Neural cell (in vitro differentiated cells): ENCODE data around the gene PDPK1. TPM values are rescaled to one million over a fixed set of nuclear protein-coding genes. Genes with fewer than 3 reads are reported as not detected.

Source experiments
- H2AFZ ChIP-seq: fragments of 200-600, 300-800 bp; sonication (generic), shearing (Covaris generic); 2 replicates; pipeline ENCODE4 v1.6.0; 2014; ENCODE audit warnings: low read depth, mild to moderate bottlenecking, antibody characterized with exemption, low read length, moderate library complexity
- H3F3A ChIP-seq: fragments of 200-600 bp; shearing (Covaris generic); 2 replicates; pipeline ENCODE4 v1.6.1; 2016; ENCODE audit warnings: mild to moderate bottlenecking, moderate library complexity, mixed read lengths, antibody characterized with exemption, low read length; ENCODE audit not compliant: insufficient read depth, poor library complexity, severe bottlenecking
- H3K27ac ChIP-seq: fragments of 200-600, 300-800 bp; sonication (generic), shearing (Covaris generic); 2 replicates; pipeline ENCODE4 v1.5.1; 2014; ENCODE audit warnings: mild to moderate bottlenecking, low read length, moderate library complexity
- H3K27me3 ChIP-seq: fragments of 300-800, 200-600 bp; sonication (generic), shearing (Covaris generic); 2 replicates; pipeline ENCODE4 v1.6.0; 2014; ENCODE audit warnings: mild to moderate bottlenecking, low read depth, low read length, moderate library complexity; ENCODE audit not compliant: insufficient read depth
- H3K36me3 ChIP-seq: fragments of 300-800, 200-600 bp; sonication (generic), shearing (Covaris generic); 2 replicates; pipeline ENCODE4 v1.5.1; 2014; ENCODE audit warnings: mild to moderate bottlenecking, antibody characterized with exemption, low read length, moderate library complexity; ENCODE audit not compliant: insufficient read depth
- H3K4me2 ChIP-seq: fragments of 300-800, 200-600 bp; sonication (generic), shearing (Covaris generic); 2 replicates; pipeline ENCODE4 v1.6.0; 2014; ENCODE audit warnings: mild to moderate bottlenecking, low read length
- H3K4me3 ChIP-seq: fragments of 300-800, 200-600 bp; sonication (generic), shearing (Covaris generic); 2 replicates; pipeline ENCODE4 v1.5.1; 2014; ENCODE audit warnings: mild to moderate bottlenecking, low read length, moderate library complexity
- H3K79me2 ChIP-seq: fragments of 200-600 bp; shearing (Covaris generic); replicated peaks from 2 replicates; pipeline ENCODE4 v1.6.0; 2014; ENCODE audit warnings: mild to moderate bottlenecking, low read length, moderate library complexity; ENCODE audit not compliant: insufficient read depth
- H3K9ac ChIP-seq: fragments of 300-800, 200-600 bp; sonication (generic), shearing (Covaris generic); 2 replicates; pipeline ENCODE4 v1.6.1; 2016; ENCODE audit warnings: mild to moderate bottlenecking, low read length, mixed read lengths
- H3K9me2 ChIP-seq: fragments of 200-600 bp; shearing (Covaris generic); 2 replicates; pipeline ENCODE4 v1.6.1; 2016; ENCODE audit warnings: mild to moderate bottlenecking, low read length, mixed read lengths; ENCODE audit not compliant: insufficient read depth
- H3K9me3 ChIP-seq: fragments of 200-600, 300-800 bp; sonication (generic), shearing (Covaris generic); 2 replicates; pipeline ENCODE4 v1.6.1; 2016; ENCODE audit warnings: mild to moderate bottlenecking, mixed run types, low read length, moderate library complexity, mixed read lengths
- H4K20me1 ChIP-seq: fragments of 200-600 bp; shearing (Covaris generic); 2 replicates; pipeline ENCODE4 v1.6.1; 2016; ENCODE audit warnings: mild to moderate bottlenecking, mixed run types; ENCODE audit not compliant: insufficient read depth
- CTCF ChIP-seq: fragments of 450-650 bp; IDR thresholded peaks from 2 replicates; pipeline ENCODE4 v1.5.1; 2014; ENCODE audit warnings: antibody characterized with exemption, mild to moderate bottlenecking, moderate library complexity; ENCODE audit not compliant: poor library complexity, severe bottlenecking
- EP300 ChIP-seq: fragments of 450-650 bp; conservative IDR thresholded peaks from 2 replicates; pipeline ENCODE4 v1.6.1; 2014; ENCODE audit warnings: antibody characterized with exemption, mild to moderate bottlenecking, moderate library complexity; ENCODE audit not compliant: poor library complexity, severe bottlenecking
- EZH2 ChIP-seq: fragments of 200-600, 300-800 bp; shearing (Covaris generic), sonication (generic); IDR thresholded peaks from 2 replicates; pipeline ENCODE4 v1.6.1; 2014; ENCODE audit warnings: antibody characterized with exemption, low read length, borderline replicate concordance, mild to moderate bottlenecking; ENCODE audit not compliant: insufficient read depth, poor library complexity, severe bottlenecking
- MXI1 ChIP-seq: fragments of 450-650 bp; conservative IDR thresholded peaks from 2 replicates; pipeline ENCODE4 v1.6.1; 2014; ENCODE audit warnings: antibody characterized with exemption, mild to moderate bottlenecking; ENCODE audit not compliant: poor library complexity, severe bottlenecking
- POLR2AphosphoS5 ChIP-seq: IDR thresholded peaks from 2 replicates; pipeline ENCODE4 v1.6.1; 2012
- RAD21 ChIP-seq: fragments of 450-650 bp; conservative IDR thresholded peaks from 2 replicates; pipeline ENCODE4 v1.6.1; 2014; ENCODE audit warnings: antibody characterized with exemption, mild to moderate bottlenecking, moderate library complexity
- REST ChIP-seq: IDR thresholded peaks from 2 replicates; pipeline ENCODE4 v1.6.1; 2012; ENCODE audit warnings: borderline replicate concordance
- SMC3 ChIP-seq: fragments of 450-650 bp; conservative IDR thresholded peaks from 2 replicates; pipeline ENCODE4 v1.6.1; 2014; ENCODE audit warnings: antibody characterized with exemption, mild to moderate bottlenecking, moderate library complexity; ENCODE audit not compliant: poor library complexity
- TAF1 ChIP-seq: IDR thresholded peaks from 2 replicates; pipeline ENCODE4 v1.6.1; 2012; ENCODE audit warnings: low read depth
- polyA plus RNA-seq: library from polyadenylated mRNA; depleted of rRNA; stranded (reverse); fragments of >200 nt; gene quantifications from 2 replicates; pipeline ENCODE4 v1.2.3, GENCODE V29; 2014

Gene PDPK1
- polyA plus RNA-seq, 1 donor from 2014 or later, result 18.6 TPM

- H3K27ac ChIP-seq, result no peak overlapping the region
- no peak overlapping the region for H3K4me3 ChIP-seq
- no peaks in the 10 kb centered on the region for H4K20me1 ChIP-seq
- no peak overlapping the region for H3K9ac ChIP-seq
- H3K9me3 ChIP-seq, result no peaks in the 10 kb centered on the region
- no peak overlapping the region for H3K4me2 ChIP-seq
- H3K79me2 ChIP-seq, result no peaks in the 10 kb centered on the region
- H3K27me3 ChIP-seq, result no peaks in the 10 kb centered on the region
- no peaks in the 10 kb centered on the region for H3F3A ChIP-seq
- no peaks in the 10 kb centered on the region for H3K9me2 ChIP-seq
- no peaks in the 10 kb centered on the region for H3K36me3 ChIP-seq
- TF ChIP-seq SMC3, result no peak
- TF ChIP-seq EZH2, result no peak
- TF ChIP-seq CTCF, result no peak
- no peak for TF ChIP-seq MXI1
- TF ChIP-seq POLR2AphosphoS5, result no peak
- no peak for TF ChIP-seq RAD21
- TF ChIP-seq EP300, result no peak
- TF ChIP-seq TAF1, result no peak
- no peak for TF ChIP-seq REST
- no peak overlapping the region for H2AFZ ChIP-seq
Measured at GRCh38 chr16:2498531-2499253, 39.1 kb upstream of the PDPK1 start.

DNA sequence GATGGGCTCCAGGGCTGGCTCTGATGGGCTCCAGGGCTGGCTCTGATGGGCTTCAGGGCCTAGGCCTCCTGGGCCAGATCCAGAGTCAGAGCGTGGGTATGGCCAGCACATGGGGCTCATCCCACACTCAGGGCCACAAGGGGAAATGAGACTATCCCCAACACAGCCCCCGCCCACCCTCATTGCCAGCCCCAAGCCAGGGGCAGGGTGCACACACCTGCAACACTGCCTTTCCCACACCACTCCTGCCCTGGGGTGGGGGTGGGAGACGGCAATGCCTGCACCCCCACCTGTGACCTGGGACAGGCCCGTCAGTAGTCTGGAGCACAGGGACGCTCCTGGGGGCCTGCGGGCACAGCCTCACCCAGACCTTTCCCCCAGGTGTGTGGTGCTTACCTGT is 38.4 kb upstream of the PDPK1 start:
- Histone ChIP-seq H2AFZ (no peak overlapping the region), H3K36me3 (no peaks in the 10 kb centered on the region), H4K20me1 (no peaks in the 10 kb centered on the region), H3K79me2 (no peaks in the 10 kb centered on the region), H3K9ac (no peak overlapping the region), H3K9me2 (no peaks in the 10 kb centered on the region), H3K4me3 (no peak overlapping the region), H3K9me3 (no peaks in the 10 kb centered on the region), H3K27ac (no peak overlapping the region), H3K4me2 (no peak overlapping the region), H3K27me3 (no peaks in the 10 kb centered on the region), H3F3A (no peaks in the 10 kb centered on the region)
- TF ChIP-seq RAD21, result no peak
- no peak for TF ChIP-seq POLR2AphosphoS5
- no peak for TF ChIP-seq CTCF
- no peak for TF ChIP-seq TAF1
- TF ChIP-seq REST, result no peak
- no peak for TF ChIP-seq SMC3
- no peak for TF ChIP-seq EP300
- TF ChIP-seq MXI1, result no peak
- TF ChIP-seq EZH2, result no peak
